Heart left ventricle (tissue), 13 donors: ENCODE results near the gene LCLAT1.

Experiments used
- POLR2A ChIP-seq, 2 donors: fragments of 450-650 bp; IDR thresholded peaks; one replicate each; pipeline ENCODE4 v1.6.1; 2017; ENCODE audit warnings: antibody characterized with exemption in 2 of 2, mild to moderate bottlenecking in 2 of 2, moderate library complexity in 2 of 2
- TF ChIP-seq, protein P1 (sequence below), 12 donors: fragments of 200-600 bp; sonication (generic) in 4 of 12; IDR thresholded peaks; one replicate each; pipeline versions ENCODE4 v1.5.0 to v1.8.0; 2018 to 2022; ENCODE audit warnings: antibody characterized with exemption in 12 of 12, mild to moderate bottlenecking in 5 of 12
- donor health status: ischemic (EF 13 %, LVEDD 7.1; RV severe dilation, severe dysfunction).
- donor health status: DM: no; HTN: yes; CAD: no.
- donor health status: DM: no; HTN: no; CAD: no.
- donor health status: ischemic (EF 25% LVEDD 6.9; RV normal size, moderate dysfunction).
- donor health status: ischemic (EF 25% LVEDD 5.7; RV mildly dilated, moderate dysfunction).
- donor health status: ischemic (EF 35%, LVEDD 5.7; RV mildly dilated, moderate dysfunction).
- donor health status: nonischemic (EF 11% LVEDD 7.7; RV severe dilation, severe dysfunction).
- donor health status: DM: yes; HTN: yes; CAD: no.
- donor health status: PGD.
- donor health status: ischemic (EF 29% LVEDD 5.4; RV normal size, mild dysfunction).
- donor health status: nonischemic (EF 23%, LVEDD 6.1; RV moderate dilation, normal function).

DNA sequence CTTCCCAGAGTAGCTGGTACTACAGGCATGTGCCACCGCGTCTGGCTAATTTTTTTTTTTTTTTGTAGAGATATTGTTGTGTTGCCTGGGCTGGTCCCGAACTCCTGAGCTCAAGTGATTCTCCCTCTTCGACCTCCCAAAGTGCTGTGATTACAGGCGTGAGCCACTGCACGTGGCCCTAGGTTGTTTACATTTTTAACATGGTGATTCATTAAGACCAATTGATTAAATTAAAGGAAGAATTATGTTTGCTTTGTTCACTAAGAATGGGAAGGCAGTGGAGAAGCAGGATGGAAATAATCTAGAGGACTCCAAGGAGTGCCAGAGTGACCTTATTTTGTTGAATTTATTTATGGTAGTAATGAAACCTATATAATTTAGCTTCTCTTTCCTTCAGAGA lies 7.5 kb downstream of the LCLAT1 start:
- TF ChIP-seq, protein P1, sequence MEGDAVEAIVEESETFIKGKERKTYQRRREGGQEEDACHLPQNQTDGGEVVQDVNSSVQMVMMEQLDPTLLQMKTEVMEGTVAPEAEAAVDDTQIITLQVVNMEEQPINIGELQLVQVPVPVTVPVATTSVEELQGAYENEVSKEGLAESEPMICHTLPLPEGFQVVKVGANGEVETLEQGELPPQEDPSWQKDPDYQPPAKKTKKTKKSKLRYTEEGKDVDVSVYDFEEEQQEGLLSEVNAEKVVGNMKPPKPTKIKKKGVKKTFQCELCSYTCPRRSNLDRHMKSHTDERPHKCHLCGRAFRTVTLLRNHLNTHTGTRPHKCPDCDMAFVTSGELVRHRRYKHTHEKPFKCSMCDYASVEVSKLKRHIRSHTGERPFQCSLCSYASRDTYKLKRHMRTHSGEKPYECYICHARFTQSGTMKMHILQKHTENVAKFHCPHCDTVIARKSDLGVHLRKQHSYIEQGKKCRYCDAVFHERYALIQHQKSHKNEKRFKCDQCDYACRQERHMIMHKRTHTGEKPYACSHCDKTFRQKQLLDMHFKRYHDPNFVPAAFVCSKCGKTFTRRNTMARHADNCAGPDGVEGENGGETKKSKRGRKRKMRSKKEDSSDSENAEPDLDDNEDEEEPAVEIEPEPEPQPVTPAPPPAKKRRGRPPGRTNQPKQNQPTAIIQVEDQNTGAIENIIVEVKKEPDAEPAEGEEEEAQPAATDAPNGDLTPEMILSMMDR (IDR thresholded peaks at IDR 0.05) = no peak
- no peak for TF ChIP-seq POLR2A (IDR thresholded peaks at IDR 0.05)
